GM23338 (cell line): ENCODE results near the gene DOCK2. TPM values are rescaled to one million over a fixed set of nuclear protein-coding genes. Genes with fewer than 3 reads are reported as not detected.

Experiments used
- ATAC-seq: fragments of 200-7000 bp; cut with Tn5 transposase; 3 replicates; pipeline ENCODE4 v1.9.1; 2020
- DNase-seq: peaks from one replicate; pipeline ENCODE4 v3.0.0-alpha.2; 2015; ENCODE audit warnings: low spot score
- H2AFZ ChIP-seq: fragments of 200-600 bp; sonication (generic); 2 replicates; pipeline ENCODE4 v1.8.0; 2016; ENCODE audit warnings: antibody characterized with exemption, mild to moderate bottlenecking, moderate library complexity
- H3F3A ChIP-seq: fragments of 200-600 bp; sonication (generic); replicated peaks from 2 replicates; pipeline ENCODE4 v1.8.0; 2017; ENCODE audit warnings: antibody characterized with exemption, mixed run types, low read depth
- H3K27ac ChIP-seq: fragments of 200-600 bp; sonication (generic); 2 replicates; pipeline ENCODE4 v1.6.1; 2016; ENCODE audit warnings: low read depth
- H3K27me3 ChIP-seq: fragments of 200-600 bp; sonication (generic); 2 replicates; pipeline ENCODE4 v1.8.0; 2016; ENCODE audit warnings: mild to moderate bottlenecking, mixed run types, moderate library complexity; ENCODE audit not compliant: insufficient read depth
- H3K36me3 ChIP-seq: fragments of 200-600 bp; sonication (generic); 2 replicates; pipeline ENCODE4 v1.8.0; 2016; ENCODE audit warnings: mild to moderate bottlenecking; ENCODE audit not compliant: insufficient read depth
- H3K4me1 ChIP-seq: fragments of 200-600 bp; sonication (generic); 2 replicates; pipeline ENCODE4 v1.8.0; 2016; ENCODE audit warnings: mild to moderate bottlenecking, moderate library complexity; ENCODE audit not compliant: insufficient read depth
- H3K4me2 ChIP-seq: fragments of 200-600 bp; sonication (generic); 2 replicates; pipeline ENCODE4 v1.7.1; 2017; ENCODE audit warnings: mixed run types
- H3K4me3 ChIP-seq: fragments of 200-600 bp; sonication (generic); 2 replicates; pipeline ENCODE4 v1.6.1; 2016; ENCODE audit warnings: mixed run types
- H3K79me2 ChIP-seq: fragments of 200-600 bp; sonication (generic); replicated peaks from 2 replicates; pipeline ENCODE4 v1.8.0; 2017; ENCODE audit warnings: mild to moderate bottlenecking; ENCODE audit not compliant: insufficient read depth
- H3K9me2 ChIP-seq: fragments of 200-600 bp; sonication (generic); 2 replicates; pipeline ENCODE4 v1.8.0; 2017; ENCODE audit not compliant: insufficient read depth
- H4K20me1 ChIP-seq: fragments of 200-600 bp; sonication (generic); replicated peaks from 2 replicates; pipeline ENCODE4 v1.8.0; 2017; ENCODE audit warnings: mild to moderate bottlenecking; ENCODE audit not compliant: insufficient read depth
- H3K27ac Mint-ChIP-seq: 2 replicates; pipeline ENCODE4 v1.8.0; 2020; ENCODE audit warnings: inconsistent platforms, mild to moderate bottlenecking, moderate library complexity, mixed read lengths
- H3K27me3 Mint-ChIP-seq: 3 replicates; pipeline ENCODE4 v1.8.0; 2022; ENCODE audit warnings: low read depth, mild to moderate bottlenecking, moderate library complexity, mixed read lengths, inconsistent platforms; ENCODE audit not compliant: insufficient read depth, poor library complexity
- H3K36me3 Mint-ChIP-seq: 3 replicates; pipeline ENCODE4 v1.8.0; 2021; ENCODE audit warnings: low read depth, mild to moderate bottlenecking, inconsistent platforms, moderate library complexity, mixed read lengths
- H3K4me1 Mint-ChIP-seq: 3 replicates; pipeline ENCODE4 v1.8.0; 2020; ENCODE audit warnings: mild to moderate bottlenecking, inconsistent platforms, mixed read lengths
- H3K4me3 Mint-ChIP-seq: 3 replicates; pipeline ENCODE4 v1.8.0; 2021; ENCODE audit warnings: moderate library complexity, mild to moderate bottlenecking, inconsistent platforms, mixed read lengths
- H3K9me3 Mint-ChIP-seq: 3 replicates; pipeline ENCODE4 v1.8.0; 2020; ENCODE audit warnings: moderate library complexity, mild to moderate bottlenecking, inconsistent platforms, mixed read lengths
- CREB1 ChIP-seq: fragments of 250-450 bp; sonication (Bioruptor Pico); IDR thresholded peaks from 2 replicates; pipeline ENCODE4 v1.5.0; 2020; ENCODE audit warnings: low read depth, mild to moderate bottlenecking, moderate library complexity
- CTCF ChIP-seq, 2 experiments: fragments of 200-600 bp in 1 of 2; sonication (generic) in 1 of 2; conservative IDR thresholded peaks; 2 replicates each; pipeline versions ENCODE4 v1.5.1 to v1.6.1; 2016 to 2017; ENCODE audit warnings: antibody characterized with exemption in 2 of 2, low read depth in 2 of 2, mild to moderate bottlenecking in 2 of 2, moderate library complexity in 1 of 2
- ETS1 ChIP-seq: IDR thresholded peaks from 2 replicates; pipeline ENCODE4 v1.6.1; 2016; ENCODE audit warnings: antibody characterized with exemption
- EZH2 ChIP-seq: fragments of 200-600 bp; sonication (generic); IDR thresholded peaks from one replicate; pipeline ENCODE4 v1.8.0; 2017; ENCODE audit warnings: antibody characterized with exemption, mild to moderate bottlenecking, low read depth; ENCODE audit not compliant: unreplicated experiment
- EZH2phosphoT487 ChIP-seq: fragments of 200-600 bp; sonication (generic); IDR thresholded peaks from one replicate; pipeline ENCODE4 v1.8.1; 2018; ENCODE audit warnings: antibody characterized with exemption; ENCODE audit not compliant: unreplicated experiment
- JUNB ChIP-seq: IDR thresholded peaks from one replicate; pipeline ENCODE4 v1.6.1; 2016; ENCODE audit warnings: antibody characterized with exemption; ENCODE audit not compliant: unreplicated experiment
- NANOG ChIP-seq: IDR thresholded peaks from 2 replicates; pipeline ENCODE4 v1.6.1; 2016; ENCODE audit warnings: antibody characterized with exemption, borderline replicate concordance
- POLR2AphosphoS5 ChIP-seq: IDR thresholded peaks from 2 replicates; pipeline ENCODE4 v1.6.1; 2016; ENCODE audit warnings: antibody characterized with exemption, low read depth
- REST ChIP-seq: IDR thresholded peaks from one replicate; pipeline ENCODE4 v1.6.1; 2018; ENCODE audit warnings: antibody characterized with exemption; ENCODE audit not compliant: unreplicated experiment
- STAT1 ChIP-seq: IDR thresholded peaks from one replicate; pipeline ENCODE4 v1.6.1; 2016; ENCODE audit warnings: antibody characterized with exemption; ENCODE audit not compliant: unreplicated experiment
- ZNF114 ChIP-seq: fragments of 250-450 bp; sonication (Bioruptor Pico); IDR thresholded peaks from 2 replicates; pipeline ENCODE4 v1.5.0; 2020; ENCODE audit warnings: mild to moderate bottlenecking, moderate library complexity
- ZNF331 ChIP-seq: fragments of 250-450 bp; sonication (Bioruptor Pico); IDR thresholded peaks from 2 replicates; pipeline ENCODE4 v1.5.0; 2020; ENCODE audit warnings: low read depth, mild to moderate bottlenecking, moderate library complexity
- ZNF462 ChIP-seq: fragments of 250-450 bp; sonication (Bioruptor Pico); IDR thresholded peaks from 2 replicates; pipeline ENCODE4 v1.5.0; 2020; ENCODE audit warnings: mild to moderate bottlenecking, moderate library complexity
- polyA plus RNA-seq: library from polyadenylated mRNA; unstranded; fragments of >200 nt; fragmentation: Nextera tagmentation; extraction: Ambion mirVana; gene quantifications from 2 replicates; pipeline ENCODE4 v1.2.1, GENCODE V29; 2016
- total RNA-seq: library from RNA; depleted of rRNA; stranded (reverse); fragments of >200 nt; shearing (Covaris generic); gene quantifications from 2 replicates; pipeline ENCODE4 v1.2.3, GENCODE V29; 2014

The DOCK2 gene
- total and polyA plus RNA-seq, 2 experiments from 2014 or later: 3.7 to 9.4 TPM

- H3K4me1 Mint-ChIP-seq: peaks cover 53% of the 10 kb centered on the region
- DNase-seq: no peak
- H3K36me3 Mint-ChIP-seq: no peaks in the 10 kb centered on the region
- Histone ChIP-seq H3F3A (no peaks in the 10 kb centered on the region), H2AFZ (no peak overlapping the region), H3K36me3 (no peaks in the 10 kb centered on the region), H3K79me2 (no peaks in the 10 kb centered on the region), H3K4me1 (peaks cover 39% of the 10 kb centered on the region), H3K9me2 (no peaks in the 10 kb centered on the region), H3K4me2 (peak overlapping the region; percentile 74), H4K20me1 (no peaks in the 10 kb centered on the region), H3K4me3 (no peak overlapping the region), H3K27me3 (peaks cover 20% of the 10 kb centered on the region), H3K27ac (no peak overlapping the region)
- TF ChIP-seq POLR2AphosphoS5 (no peak), ZNF114 (no peak), CTCF (conservative IDR thresholded peaks at IDR 0.05; ENCODE audit: low read depth in 2 of 2) (no peak), EZH2phosphoT487 (no peak), ETS1 (no peak), ZNF462 (CRISPR knock-in tag) (no peak), JUNB (no peak), EZH2 (no peak), CREB1 (CRISPR knock-in tag) (no peak), STAT1 (no peak), REST (no peak), NANOG (no peak), ZNF331 (CRISPR knock-in tag) (no peak)
- ATAC-seq: no peak
- H3K27ac Mint-ChIP-seq: no peak overlapping the region
- peaks cover 14% of the 10 kb centered on the region for H3K27me3 Mint-ChIP-seq
- no peaks in the 10 kb centered on the region for H3K9me3 Mint-ChIP-seq
- no peak overlapping the region for H3K4me3 Mint-ChIP-seq
Measured at GRCh38 chr5:169978714-169979113, 341.6 kb downstream of the DOCK2 start.
